SK-N-SH (cell line): Measurements from ENCODE around the gene PDS5A. TPM values are rescaled to one million over a fixed set of nuclear protein-coding genes. Genes with fewer than 3 reads are reported as not detected.

Source experiments
- CHD2 ChIP-seq: fragments of 150-350 bp; IDR thresholded peaks from 2 replicates; pipeline ENCODE4 v1.6.1; 2018; ENCODE audit warnings: low read length; ENCODE audit not compliant: partially characterized antibody
- ELF1 ChIP-seq: IDR thresholded peaks from 2 replicates; pipeline ENCODE4 v1.4.0; 2012
- EZH2phosphoT487 ChIP-seq: fragments of 200-600 bp; sonication (generic); IDR thresholded peaks from 2 replicates; pipeline ENCODE4 v1.6.1; 2017; ENCODE audit warnings: low read depth, mixed run types, mild to moderate bottlenecking, antibody characterized with exemption, moderate library complexity, borderline replicate concordance
- FOSL2 ChIP-seq: IDR thresholded peaks from 2 replicates; pipeline ENCODE4 v1.4.0; 2012; ENCODE audit warnings: low read depth, mild to moderate bottlenecking, moderate library complexity, borderline replicate concordance
- FOXM1 ChIP-seq: IDR thresholded peaks from 2 replicates; pipeline ENCODE4 v1.4.0; 2012; ENCODE audit warnings: low read depth, mild to moderate bottlenecking
- GABPA ChIP-seq: IDR thresholded peaks from 2 replicates; pipeline ENCODE4 v1.4.0; 2012; ENCODE audit warnings: low read depth, mild to moderate bottlenecking
- GATA2 ChIP-seq: sonication (generic); formaldehyde crosslinking; IDR thresholded peaks from 2 replicates; pipeline ENCODE4 v1.5.0; 2020; ENCODE audit warnings: mild to moderate bottlenecking, missing genetic modification reagents
- JUND ChIP-seq: IDR thresholded peaks from 2 replicates; pipeline ENCODE4 v1.4.0; 2012
- MEF2A ChIP-seq: IDR thresholded peaks from 2 replicates; pipeline ENCODE4 v1.4.0; 2012; ENCODE audit warnings: low read depth, borderline replicate concordance
- MXI1 ChIP-seq: IDR thresholded peaks from 2 replicates; pipeline ENCODE4 v1.6.1; 2012; ENCODE audit warnings: mild to moderate bottlenecking, low read depth, low read length, improper control_type of control experiment
- NRF1 ChIP-seq: IDR thresholded peaks from 2 replicates; pipeline ENCODE4 v1.6.1; 2012; ENCODE audit warnings: low read depth, mild to moderate bottlenecking, low read length
- POLR2AphosphoS5 ChIP-seq: IDR thresholded peaks from 2 replicates; pipeline ENCODE4 v1.6.1; 2012; ENCODE audit warnings: low read depth, low read length
- RAD21 ChIP-seq: IDR thresholded peaks from 2 replicates; pipeline ENCODE4 v1.6.1; 2012; ENCODE audit warnings: mild to moderate bottlenecking, low read length
- RFX5 ChIP-seq: IDR thresholded peaks from 2 replicates; pipeline ENCODE4 v1.6.1; 2012; ENCODE audit warnings: mild to moderate bottlenecking, improper control_type of control experiment, low read length
- RXRA ChIP-seq: IDR thresholded peaks from 2 replicates; pipeline ENCODE4 v1.4.0; 2012; ENCODE audit warnings: low read depth, mild to moderate bottlenecking, borderline replicate concordance
- SIN3A ChIP-seq: IDR thresholded peaks from 2 replicates; pipeline ENCODE4 v1.6.1; 2012; ENCODE audit warnings: low read depth, mild to moderate bottlenecking, low read length, moderate library complexity, borderline replicate concordance
- SMC3 ChIP-seq: IDR thresholded peaks from 2 replicates; pipeline ENCODE4 v1.6.1; 2012; ENCODE audit warnings: low read depth, low read length, improper control_type of control experiment
- TEAD4 ChIP-seq: IDR thresholded peaks from 2 replicates; pipeline ENCODE4 v1.4.0; 2012; ENCODE audit warnings: mild to moderate bottlenecking, borderline replicate concordance; ENCODE audit not compliant: insufficient read depth
- YY1 ChIP-seq: IDR thresholded peaks from 2 replicates; pipeline ENCODE4 v1.4.0; 2012; ENCODE audit warnings: low read depth, mild to moderate bottlenecking
- polyA plus RNA-seq, 3 experiments: library from polyadenylated mRNA; depleted of rRNA; stranded (reverse); fragments of >200 nt; gene quantifications; 2 replicates each; pipeline ENCODE4 v1.2.3, GENCODE V29; 2012
- TF ChIP-seq, protein P1 (sequence below): IDR thresholded peaks from 2 replicates; pipeline ENCODE4 v1.6.1; 2012; ENCODE audit warnings: mild to moderate bottlenecking, low read depth, low read length, moderate library complexity
- TF ChIP-seq, protein P2 (sequence below): IDR thresholded peaks from 2 replicates; pipeline ENCODE4; 2012
- TF ChIP-seq, protein P3 (sequence below): IDR thresholded peaks from 2 replicates; pipeline ENCODE4 v1.4.0; 2012; ENCODE audit warnings: low read depth
- TF ChIP-seq, protein P4 (sequence below): IDR thresholded peaks from 2 replicates; pipeline ENCODE4 v1.4.0; 2012; ENCODE audit warnings: low read depth, borderline replicate concordance

The PDS5A gene
- polyA plus RNA-seq, 1 of the 3 experiments (the other 2 are of a cell fraction): 14.1 TPM

DNA sequence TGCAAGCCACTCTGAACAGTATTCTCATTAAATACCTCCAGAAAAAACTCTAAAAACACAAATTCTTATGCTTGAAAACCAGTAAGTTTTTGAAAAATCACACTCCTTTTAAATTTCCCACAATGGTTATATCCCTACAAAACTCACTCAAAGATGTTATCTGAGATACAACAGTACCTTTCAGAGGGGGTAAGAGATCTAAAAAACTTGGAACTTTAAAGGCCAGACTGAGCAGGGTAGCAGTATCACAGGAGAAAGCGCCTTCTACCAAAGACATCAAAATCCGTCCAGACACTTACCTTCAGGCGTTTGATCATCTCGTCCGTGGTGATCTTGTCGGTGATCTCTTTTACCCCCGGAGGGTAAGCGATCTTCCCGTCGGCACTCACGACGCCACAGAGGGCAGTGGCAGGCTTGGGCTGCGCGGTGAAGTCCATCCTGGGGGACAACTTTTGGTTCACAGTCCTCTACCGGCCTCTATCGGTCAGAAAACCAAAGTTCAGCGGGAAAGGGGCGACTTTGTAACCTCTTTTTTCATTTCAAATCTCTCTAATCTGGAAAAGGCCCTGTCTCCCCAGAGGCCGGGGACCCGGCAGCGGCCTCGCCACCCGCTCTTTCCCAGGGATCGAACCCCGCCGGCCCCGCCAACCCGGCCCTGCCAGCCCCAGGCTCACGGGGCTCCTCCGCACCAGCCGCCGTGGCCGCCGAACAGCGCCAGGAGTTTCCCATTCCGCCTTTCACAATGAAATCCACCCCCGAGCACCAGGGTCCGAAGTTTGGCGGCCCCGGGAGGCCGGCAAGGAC, 1.4 kb downstream of the PDS5A start (continued):
- TF ChIP-seq, protein P1, sequence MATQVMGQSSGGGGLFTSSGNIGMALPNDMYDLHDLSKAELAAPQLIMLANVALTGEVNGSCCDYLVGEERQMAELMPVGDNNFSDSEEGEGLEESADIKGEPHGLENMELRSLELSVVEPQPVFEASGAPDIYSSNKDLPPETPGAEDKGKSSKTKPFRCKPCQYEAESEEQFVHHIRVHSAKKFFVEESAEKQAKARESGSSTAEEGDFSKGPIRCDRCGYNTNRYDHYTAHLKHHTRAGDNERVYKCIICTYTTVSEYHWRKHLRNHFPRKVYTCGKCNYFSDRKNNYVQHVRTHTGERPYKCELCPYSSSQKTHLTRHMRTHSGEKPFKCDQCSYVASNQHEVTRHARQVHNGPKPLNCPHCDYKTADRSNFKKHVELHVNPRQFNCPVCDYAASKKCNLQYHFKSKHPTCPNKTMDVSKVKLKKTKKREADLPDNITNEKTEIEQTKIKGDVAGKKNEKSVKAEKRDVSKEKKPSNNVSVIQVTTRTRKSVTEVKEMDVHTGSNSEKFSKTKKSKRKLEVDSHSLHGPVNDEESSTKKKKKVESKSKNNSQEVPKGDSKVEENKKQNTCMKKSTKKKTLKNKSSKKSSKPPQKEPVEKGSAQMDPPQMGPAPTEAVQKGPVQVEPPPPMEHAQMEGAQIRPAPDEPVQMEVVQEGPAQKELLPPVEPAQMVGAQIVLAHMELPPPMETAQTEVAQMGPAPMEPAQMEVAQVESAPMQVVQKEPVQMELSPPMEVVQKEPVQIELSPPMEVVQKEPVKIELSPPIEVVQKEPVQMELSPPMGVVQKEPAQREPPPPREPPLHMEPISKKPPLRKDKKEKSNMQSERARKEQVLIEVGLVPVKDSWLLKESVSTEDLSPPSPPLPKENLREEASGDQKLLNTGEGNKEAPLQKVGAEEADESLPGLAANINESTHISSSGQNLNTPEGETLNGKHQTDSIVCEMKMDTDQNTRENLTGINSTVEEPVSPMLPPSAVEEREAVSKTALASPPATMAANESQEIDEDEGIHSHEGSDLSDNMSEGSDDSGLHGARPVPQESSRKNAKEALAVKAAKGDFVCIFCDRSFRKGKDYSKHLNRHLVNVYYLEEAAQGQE: no peak
- 0 out of 2 replicates have a peak, but pooled peaks have one; percentile 10 for TF ChIP-seq YY1
- no peak for TF ChIP-seq FOSL2
- TF ChIP-seq NRF1: no peak; the same call in 1 of the 2 replicates
- TF ChIP-seq MXI1: no peak
- no peak for TF ChIP-seq FOXM1
- no peak for TF ChIP-seq MEF2A
- no peak for TF ChIP-seq TEAD4
- no peak for TF ChIP-seq ELF1
- TF ChIP-seq JUND: no peak
- no peak for TF ChIP-seq RFX5
- TF ChIP-seq RAD21: peak; percentile 90
- no peak for TF ChIP-seq GABPA
- TF ChIP-seq RXRA: no peak
- TF ChIP-seq EZH2phosphoT487: no peak
- 0 out of 2 replicates have a peak, but pooled peaks have one; percentile 47 for TF ChIP-seq GATA2 (CRISPR knock-in tag)
- TF ChIP-seq, protein P2, sequence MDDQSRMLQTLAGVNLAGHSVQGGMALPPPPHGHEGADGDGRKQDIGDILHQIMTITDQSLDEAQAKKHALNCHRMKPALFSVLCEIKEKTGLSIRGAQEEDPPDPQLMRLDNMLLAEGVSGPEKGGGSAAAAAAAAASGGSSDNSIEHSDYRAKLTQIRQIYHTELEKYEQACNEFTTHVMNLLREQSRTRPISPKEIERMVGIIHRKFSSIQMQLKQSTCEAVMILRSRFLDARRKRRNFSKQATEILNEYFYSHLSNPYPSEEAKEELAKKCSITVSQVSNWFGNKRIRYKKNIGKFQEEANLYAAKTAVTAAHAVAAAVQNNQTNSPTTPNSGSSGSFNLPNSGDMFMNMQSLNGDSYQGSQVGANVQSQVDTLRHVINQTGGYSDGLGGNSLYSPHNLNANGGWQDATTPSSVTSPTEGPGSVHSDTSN: no peak
- TF ChIP-seq SMC3: peak; percentile 56
- TF ChIP-seq, protein P3, sequence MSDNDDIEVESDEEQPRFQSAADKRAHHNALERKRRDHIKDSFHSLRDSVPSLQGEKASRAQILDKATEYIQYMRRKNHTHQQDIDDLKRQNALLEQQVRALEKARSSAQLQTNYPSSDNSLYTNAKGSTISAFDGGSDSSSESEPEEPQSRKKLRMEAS: peak; percentile 49; the same call in 1 of the 2 replicates
- no peak for TF ChIP-seq POLR2AphosphoS5
- TF ChIP-seq, protein P4, sequence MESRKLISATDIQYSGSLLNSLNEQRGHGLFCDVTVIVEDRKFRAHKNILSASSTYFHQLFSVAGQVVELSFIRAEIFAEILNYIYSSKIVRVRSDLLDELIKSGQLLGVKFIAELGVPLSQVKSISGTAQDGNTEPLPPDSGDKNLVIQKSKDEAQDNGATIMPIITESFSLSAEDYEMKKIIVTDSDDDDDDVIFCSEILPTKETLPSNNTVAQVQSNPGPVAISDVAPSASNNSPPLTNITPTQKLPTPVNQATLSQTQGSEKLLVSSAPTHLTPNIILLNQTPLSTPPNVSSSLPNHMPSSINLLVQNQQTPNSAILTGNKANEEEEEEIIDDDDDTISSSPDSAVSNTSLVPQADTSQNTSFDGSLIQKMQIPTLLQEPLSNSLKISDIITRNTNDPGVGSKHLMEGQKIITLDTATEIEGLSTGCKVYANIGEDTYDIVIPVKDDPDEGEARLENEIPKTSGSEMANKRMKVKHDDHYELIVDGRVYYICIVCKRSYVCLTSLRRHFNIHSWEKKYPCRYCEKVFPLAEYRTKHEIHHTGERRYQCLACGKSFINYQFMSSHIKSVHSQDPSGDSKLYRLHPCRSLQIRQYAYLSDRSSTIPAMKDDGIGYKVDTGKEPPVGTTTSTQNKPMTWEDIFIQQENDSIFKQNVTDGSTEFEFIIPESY: no peak
- TF ChIP-seq CHD2: no peak
- TF ChIP-seq SIN3A: 0 out of 2 replicates have a peak, but pooled peaks have one; percentile 26
